Activated CD8-positive, alpha-beta memory T cell treated with anti-CD3 and anti-CD28 coated beads for 4 hours (primary cell): ENCODE results near the gene RITA1.

ENCODE experiments used
- DNase-seq, 2 donors: peaks; one replicate each; pipeline ENCODE4 v3.0.0-alpha.2; 2020; ENCODE audit warnings: low read depth in 2 of 2

The RITA1 gene

DNA sequence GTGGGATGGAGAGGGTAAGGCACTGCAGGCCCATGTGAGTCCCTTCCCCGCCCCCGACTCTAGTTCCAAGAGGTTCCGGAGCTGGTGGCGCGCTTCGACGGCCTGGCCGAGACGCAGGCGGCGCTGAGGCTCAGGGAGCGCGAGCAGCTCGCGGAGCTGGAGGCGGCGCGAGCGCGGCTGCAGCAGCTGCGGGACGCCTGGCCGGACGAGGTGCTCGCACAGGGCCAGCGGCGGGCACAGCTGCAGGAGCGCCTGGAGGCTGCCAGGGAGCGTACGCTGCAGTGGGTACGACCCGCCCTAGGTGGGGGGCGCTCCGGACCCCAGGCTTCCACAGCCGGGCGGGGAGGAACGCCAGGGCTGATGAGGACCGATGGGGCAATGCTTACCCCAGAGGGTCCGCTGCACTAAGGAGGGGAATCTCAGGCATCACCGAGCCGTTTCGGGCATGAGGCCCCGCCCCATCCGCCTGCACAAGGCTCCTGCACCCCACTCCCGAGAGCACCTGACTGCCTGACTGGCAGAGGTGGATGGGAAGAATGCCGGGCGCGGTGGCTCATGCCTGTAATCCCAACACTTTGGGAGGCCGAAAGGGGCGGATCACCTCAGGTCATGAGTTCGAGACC, 31.1 kb upstream of the RITA1 start:
- no peak for DNase-seq

GRCh38 chr12:113155060-113155459, 30.5 kb upstream of the RITA1 start:
- DNase-seq: no peak

DNA sequence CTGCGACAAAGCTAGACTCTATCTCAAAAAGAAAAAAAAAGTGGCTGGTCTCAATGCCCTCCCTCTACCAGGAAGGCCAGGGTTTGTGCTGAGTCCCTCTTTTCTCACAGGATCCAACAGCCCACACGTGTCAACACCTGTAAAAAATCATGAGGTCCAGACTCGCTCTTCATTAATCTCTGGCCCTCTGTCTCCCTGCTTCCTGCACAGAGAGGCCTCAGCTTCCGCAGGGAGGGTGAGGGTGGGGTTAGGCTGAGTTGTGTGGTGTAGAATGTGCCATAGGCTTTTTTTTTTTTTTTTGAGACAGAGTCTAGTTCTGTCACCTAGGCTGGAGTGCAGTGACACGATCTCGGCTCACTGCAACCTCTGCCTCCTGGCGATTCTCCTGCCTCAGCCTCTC, 29.9 kb upstream of the RITA1 start:
- no peak for DNase-seq

DNA sequence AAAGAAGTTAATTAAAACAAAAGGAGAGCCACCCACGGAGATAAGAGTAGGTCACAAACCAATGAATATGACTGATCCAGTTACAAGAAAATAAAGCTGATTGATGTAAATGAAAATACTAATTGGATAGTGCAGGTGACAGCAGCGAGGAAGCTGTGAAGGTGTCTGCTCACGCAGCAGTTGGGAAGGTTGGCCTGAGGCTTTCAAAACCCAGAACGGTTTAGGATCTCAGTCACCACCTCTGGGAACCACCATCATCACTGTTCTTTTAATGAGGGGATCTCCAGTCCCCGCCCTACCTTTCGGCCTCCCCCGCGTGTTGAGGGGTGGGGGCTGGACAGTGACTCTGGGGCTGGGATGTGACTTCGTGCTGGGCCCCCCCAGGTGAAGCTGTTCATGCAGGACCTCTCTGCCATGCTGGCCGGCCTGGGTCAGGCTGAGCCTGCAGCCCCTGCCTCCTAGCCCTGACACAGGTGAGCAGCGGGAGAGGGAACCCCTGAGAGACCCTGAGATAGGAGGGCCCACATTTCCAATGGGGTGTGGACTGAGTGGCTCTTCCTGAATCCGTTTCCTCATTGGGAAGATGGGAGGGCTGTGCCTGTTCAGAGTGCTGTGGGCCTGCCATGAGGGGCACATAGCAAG, 28.2 kb upstream of the RITA1 start:
- no peak for DNase-seq

GRCh38 chr12:113158439-113159203, 26.9 kb upstream of the RITA1 start:
- DNase-seq: no peak

DNA sequence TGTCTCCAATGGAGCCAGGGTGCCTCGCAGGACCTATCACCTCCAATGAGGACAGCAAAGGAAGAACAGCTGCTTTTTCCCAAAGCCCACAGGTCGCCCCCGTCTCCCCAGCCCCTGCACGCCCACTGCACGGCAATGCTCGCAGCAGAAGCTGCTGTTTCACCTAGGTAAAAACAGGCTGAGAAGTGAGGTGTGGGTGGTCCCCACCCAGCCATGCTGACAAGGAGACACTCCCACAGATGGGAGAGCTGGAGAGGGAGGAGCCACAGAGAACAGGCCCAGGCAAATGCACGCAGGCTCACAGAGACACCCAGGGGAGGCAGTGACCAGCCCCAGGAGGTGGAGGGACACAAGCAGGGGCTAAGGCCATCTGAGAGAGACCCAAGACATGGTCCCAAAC, 25.6 kb upstream of the RITA1 start:
- DNase-seq: no peak

DNA sequence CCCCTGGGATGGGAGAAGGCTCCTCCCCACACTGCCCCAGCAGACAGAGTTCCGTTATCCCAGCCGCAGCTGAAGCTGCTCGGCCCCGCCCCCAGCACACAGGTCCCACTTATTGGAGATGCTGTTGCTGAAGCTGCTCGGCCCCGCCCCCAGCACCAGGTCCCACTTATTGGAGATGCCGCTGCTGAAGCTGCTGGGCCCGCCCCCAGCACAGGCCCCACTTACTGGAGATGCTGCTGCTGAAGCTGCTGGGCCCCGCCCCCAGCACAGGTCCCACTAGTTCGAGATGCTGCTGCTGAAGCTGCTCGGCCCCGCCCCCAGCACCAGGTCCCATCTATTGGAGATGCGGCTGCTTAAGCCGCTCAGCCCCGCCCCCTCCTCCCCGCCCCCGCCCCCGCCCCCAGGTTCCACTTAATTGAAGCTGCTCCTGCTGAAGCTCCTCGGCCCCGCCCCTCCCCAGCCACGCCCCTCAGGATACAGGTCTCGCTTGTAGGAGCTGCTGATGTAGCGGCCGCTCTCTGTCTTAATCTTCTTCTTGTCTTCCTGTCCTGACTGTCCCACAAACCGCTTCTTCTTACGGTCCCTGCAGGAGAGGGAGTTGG, 24.0 kb upstream of the RITA1 start:
- no peak for DNase-seq

DNA sequence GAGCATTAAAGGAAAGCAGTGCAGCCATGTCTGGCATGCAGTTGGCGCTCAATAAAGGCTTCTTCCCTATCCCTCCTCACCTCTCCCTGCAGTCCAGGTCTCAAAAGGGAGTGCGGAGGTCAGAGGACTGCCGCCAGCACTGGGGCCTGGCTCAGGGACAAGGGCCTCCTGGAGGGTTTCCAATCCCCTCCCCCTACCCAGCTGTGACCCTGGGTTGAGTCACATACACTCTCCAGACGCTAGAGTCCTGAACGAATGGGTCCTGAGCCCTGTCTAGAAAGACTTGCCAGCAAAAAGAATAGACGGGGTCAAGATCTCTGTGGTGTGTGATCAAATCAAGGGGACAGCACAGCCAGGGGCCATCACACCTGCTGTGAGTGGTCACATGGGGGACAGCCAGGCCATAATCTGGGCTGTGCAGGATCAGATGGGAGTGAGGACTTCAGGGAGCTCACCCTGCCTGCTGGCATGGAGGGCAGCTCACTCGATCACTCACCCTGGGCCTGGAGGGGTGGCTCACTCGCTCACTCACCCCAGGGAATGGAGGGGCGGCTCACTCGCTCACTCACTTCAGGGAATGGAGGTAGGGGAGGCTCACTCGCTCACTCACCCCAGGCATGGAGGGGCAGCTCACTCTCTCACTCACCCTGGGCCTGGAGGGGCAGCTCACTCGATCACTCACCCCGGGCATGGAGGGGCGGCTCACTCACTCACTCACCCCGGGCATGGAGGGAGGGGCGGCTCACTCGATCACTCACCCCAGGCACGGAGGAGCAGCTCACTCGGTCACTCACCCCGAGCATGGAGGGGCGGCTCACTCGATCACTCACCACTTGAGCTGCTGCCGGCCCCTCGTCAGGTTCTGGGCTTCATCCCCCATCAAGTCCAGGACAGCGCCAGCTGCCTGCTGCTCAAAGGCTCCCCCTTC, 23.2 kb upstream of the RITA1 start:
- no peak for DNase-seq

GRCh38 chr12:113163030-113163360, 22.5 kb upstream of the RITA1 start:
- DNase-seq: no peak

DNA sequence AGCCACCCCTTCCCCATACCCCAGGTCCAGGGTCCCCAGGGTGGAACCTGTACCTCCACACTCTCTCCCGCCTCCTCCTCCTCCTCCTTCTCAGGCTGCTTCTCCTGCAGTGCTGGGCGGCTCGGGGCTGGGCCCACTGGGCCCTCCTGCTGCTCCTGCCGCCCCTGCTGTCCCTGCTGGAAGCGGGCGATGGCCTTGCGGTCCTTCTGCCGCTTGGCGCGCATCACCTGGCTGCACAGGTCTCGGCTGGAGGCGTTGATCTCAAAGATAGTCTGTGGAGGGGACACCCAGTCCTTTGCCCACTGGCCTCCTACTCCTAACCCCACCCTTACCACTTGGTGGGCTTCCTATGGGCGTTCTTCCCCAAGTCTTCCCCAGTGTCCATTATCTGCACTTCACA, 21.5 kb upstream of the RITA1 start:
- no peak for DNase-seq

- DNase-seq: no peak
Measured at GRCh38 chr12:113165521-113166450, 19.7 kb upstream of the RITA1 start.

DNA sequence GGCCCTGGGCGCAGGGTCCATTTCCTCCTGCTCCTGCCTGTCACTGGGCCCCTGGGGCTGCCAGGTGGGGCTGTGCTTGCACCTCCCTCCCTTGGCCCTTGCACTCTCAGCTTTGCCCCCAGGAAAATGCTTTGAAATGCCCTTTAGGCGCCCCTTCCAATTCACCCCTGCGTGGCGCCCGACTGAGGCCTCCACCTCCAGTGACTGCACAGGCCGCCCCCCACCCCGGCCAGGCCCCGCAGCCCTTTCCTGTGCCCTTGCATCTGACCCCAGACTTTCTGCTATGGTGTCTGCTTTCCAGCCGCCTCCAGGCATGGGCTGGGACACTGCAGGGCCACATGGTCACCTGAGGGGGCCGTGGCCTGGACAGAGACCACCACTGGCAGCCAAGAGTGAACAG, 17.7 kb upstream of the RITA1 start:
- no peak for DNase-seq

DNA sequence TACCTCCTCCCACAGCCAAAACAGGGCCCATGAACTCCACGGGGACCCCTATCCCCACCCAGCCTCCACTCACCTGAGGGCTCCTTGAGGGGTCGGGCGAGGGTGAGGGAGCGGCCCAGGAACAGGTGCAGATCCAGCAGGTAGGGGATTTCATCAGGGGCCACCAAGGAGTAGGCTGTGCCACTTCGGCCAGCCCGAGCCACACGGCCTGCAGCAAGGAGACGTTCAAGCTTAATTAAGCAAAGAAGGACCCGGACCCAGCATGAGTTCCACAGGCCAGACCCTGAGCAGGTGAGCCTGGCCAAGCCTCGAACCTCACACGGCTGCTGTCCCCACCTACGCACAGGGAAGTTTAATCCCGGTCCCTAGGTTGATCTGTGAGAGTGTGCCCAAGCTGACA, 15.8 kb upstream of the RITA1 start:
- DNase-seq: no peak

- DNase-seq: no peak
Measured at GRCh38 chr12:113170457-113170856, 15.1 kb upstream of the RITA1 start.

DNA sequence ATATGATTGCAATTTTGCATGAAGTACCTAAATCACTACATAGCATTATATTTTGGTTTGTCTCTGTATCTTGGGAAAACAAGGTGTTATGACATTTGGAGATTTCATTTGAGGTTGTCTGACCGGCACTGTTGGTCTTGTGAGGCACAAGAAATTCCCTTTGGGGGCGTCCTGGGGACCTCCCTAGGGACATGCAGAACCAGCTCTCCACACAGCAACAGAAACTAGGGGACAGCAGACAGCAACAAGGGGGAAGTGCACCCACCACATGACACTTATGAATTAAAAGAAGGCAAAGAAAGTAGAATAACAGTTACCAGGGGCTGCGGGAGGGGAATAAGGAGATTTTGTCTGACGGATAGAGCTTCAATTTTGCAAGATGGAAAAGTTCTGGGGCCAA, 14.6 kb upstream of the RITA1 start:
- DNase-seq: no peak

DNA sequence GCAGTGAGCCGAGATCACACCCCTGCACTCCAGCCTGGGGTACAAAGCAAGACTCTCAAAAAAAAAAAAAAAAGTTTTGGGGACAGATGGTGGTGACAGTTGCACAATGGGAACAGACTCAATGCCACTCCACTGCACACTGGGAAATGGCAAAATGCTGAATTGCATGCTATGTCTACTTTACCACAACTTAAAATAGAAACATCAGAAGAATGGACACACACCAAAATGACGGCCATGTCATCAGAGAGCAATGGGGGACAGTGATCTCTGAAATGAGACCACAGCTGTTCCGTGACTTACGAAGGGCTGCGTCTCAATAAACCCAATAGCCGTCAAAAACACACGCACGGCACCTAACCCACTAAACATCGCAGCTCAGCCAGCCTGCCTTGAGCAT, 14.0 kb upstream of the RITA1 start:
- DNase-seq: no peak

GRCh38 chr12:113172185-113172584, 13.3 kb upstream of the RITA1 start:
- DNase-seq: no peak

DNA sequence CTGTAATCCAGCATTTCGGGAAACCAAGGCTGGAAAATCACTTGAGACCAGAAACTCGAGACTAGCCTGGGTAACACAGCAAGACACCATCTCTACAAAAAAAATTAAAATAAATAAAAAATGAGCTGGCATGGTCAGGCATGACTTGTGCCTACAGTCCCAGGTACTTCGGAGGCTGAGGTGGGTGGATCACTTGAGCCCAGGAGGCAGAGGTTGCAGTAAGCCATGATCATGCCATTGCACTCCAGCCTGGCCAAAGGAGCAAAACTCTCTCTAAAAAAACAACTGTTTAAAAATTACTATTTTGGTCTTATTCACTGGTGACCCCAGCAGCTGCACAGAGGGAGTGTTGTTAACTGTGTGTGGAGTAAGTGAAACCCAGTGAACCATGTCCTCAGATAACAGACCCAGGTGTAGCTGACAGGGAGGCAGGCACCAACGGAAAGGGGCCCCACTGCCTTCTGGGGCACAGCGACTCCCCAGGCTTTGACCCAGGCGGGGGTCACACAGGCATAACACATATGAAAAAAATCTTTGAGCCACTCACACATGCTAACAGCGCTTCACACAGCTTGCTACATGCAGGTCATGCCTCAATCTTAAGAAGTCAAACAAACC, 12.3 kb upstream of the RITA1 start:
- no peak for DNase-seq

- DNase-seq: peak; percentile 57 to 59
Measured at GRCh38 chr12:113174461-113175384, 10.8 kb upstream of the RITA1 start.
